K562 (cell line): ENCODE data around the gene SCYL1. TPM values are rescaled to one million over a fixed set of nuclear protein-coding genes. Genes with fewer than 3 reads are reported as not detected.

Source experiments
- FOXK2 ChIP-seq, 2 experiments: fragments of 450-650 bp; IDR thresholded peaks in 1 of 2; conservative IDR thresholded peaks in 1 of 2; 2 replicates each; pipeline ENCODE4 v1.6.1; 2016; ENCODE audit warnings: low read depth in 2 of 2, mild to moderate bottlenecking in 1 of 2
- GATAD2A ChIP-seq: fragments of 450-650 bp; IDR thresholded peaks from 2 replicates; pipeline ENCODE4 v1.6.1; 2017
- GTF2A2 ChIP-seq: IDR thresholded peaks from 2 replicates; pipeline ENCODE4 v1.6.1; 2016; ENCODE audit warnings: mild to moderate bottlenecking, missing genetic modification characterization, missing compliant biosample characterization
- IFI16 ChIP-seq: fragments of 250-450 bp; sonication (Bioruptor Pico); IDR thresholded peaks from 2 replicates; pipeline ENCODE4 v2.1.2; 2022; ENCODE audit warnings: mild to moderate bottlenecking, inconsistent platforms
- KAT2B ChIP-seq: IDR thresholded peaks from one replicate; pipeline ENCODE4 v1.6.1; 2012; ENCODE audit warnings: low read depth, mild to moderate bottlenecking, control low read depth, inconsistent platforms, low read length, moderate library complexity
- MEF2A ChIP-seq: IDR thresholded peaks from 2 replicates; pipeline ENCODE4 v1.6.1; 2011; ENCODE audit warnings: low read depth, mild to moderate bottlenecking, low read length, moderate library complexity; ENCODE audit not compliant: control insufficient read depth
- NCOA1 ChIP-seq: fragments of 450-650 bp; IDR thresholded peaks from 2 replicates; pipeline ENCODE4 v1.6.1; 2016; ENCODE audit warnings: low read depth
- PHF20 ChIP-seq: fragments of 450-650 bp; IDR thresholded peaks from 2 replicates; pipeline ENCODE4 v1.6.1; 2018; ENCODE audit not compliant: partially characterized antibody
- SOX6 ChIP-seq: fragments of 450-650 bp; IDR thresholded peaks from 2 replicates; pipeline ENCODE4 v1.6.1; 2014; ENCODE audit warnings: mild to moderate bottlenecking
- TAF7 ChIP-seq: fragments of 450-650 bp; IDR thresholded peaks from 2 replicates; pipeline ENCODE4 v1.6.1; 2016; ENCODE audit warnings: missing genetic modification characterization, missing compliant biosample characterization
- TCFL5 ChIP-seq: fragments of 250-450 bp; sonication (Bioruptor Pico); conservative IDR thresholded peaks from 2 replicates; pipeline ENCODE4 v1.6.1; 2021; ENCODE audit warnings: mild to moderate bottlenecking, moderate library complexity, matching md5 sums
- TOE1 ChIP-seq, 2 experiments: fragments of 450-650 bp in 1 of 2; sonication (generic) in 1 of 2; formaldehyde crosslinking in 1 of 2; IDR thresholded peaks; 2 replicates each; pipeline versions ENCODE4 v1.7.1 to v1.8.0; 2016 to 2022; ENCODE audit warnings: borderline replicate concordance in 2 of 2, mild to moderate bottlenecking in 2 of 2, antibody characterized with exemption in 1 of 2, inconsistent platforms in 1 of 2, low read depth in 1 of 2, missing genetic modification reagents in 1 of 2, moderate library complexity in 1 of 2
- ZNF24 ChIP-seq: fragments of 450-650 bp; IDR thresholded peaks from 2 replicates; pipeline ENCODE4 v1.6.1; 2016
- ZNF507 ChIP-seq: conservative IDR thresholded peaks from 2 replicates; pipeline ENCODE4 v1.6.1; 2017; ENCODE audit warnings: missing genetic modification characterization, missing compliant biosample characterization
- ZNF583 ChIP-seq: fragments of 250-450 bp; sonication (Bioruptor Pico); IDR thresholded peaks from 2 replicates; pipeline ENCODE4 v1.4.0; 2020
- ZNF699 ChIP-seq: fragments of 250-450 bp; sonication (Bioruptor Pico); IDR thresholded peaks from 2 replicates; pipeline ENCODE4 v1.8.0; 2021; ENCODE audit warnings: mild to moderate bottlenecking, moderate library complexity; ENCODE audit not compliant: insufficient replicate concordance
- polyA plus RNA-seq, 8 experiments: library from polyadenylated mRNA; depleted of rRNA in 4 of 8; stranded (reverse) in 5 of 8; unstranded in 3 of 8; fragments of >200 nt; fragmentation: Nextera tagmentation in 2 of 8; fragmentation: Illumina TruSeq in 1 of 8; extraction: Ambion mirVana in 2 of 8; extraction: Trizol in 1 of 8; gene quantifications; 2 replicates each; pipeline versions ENCODE4 v1.2.1 to v1.2.3, GENCODE V29; 2011 to 2014; ENCODE audit warnings: inconsistent platforms in 1 of 8, missing spikeins in 1 of 8
- total RNA-seq, 7 experiments: library from RNA; depleted of rRNA in 6 of 7; stranded (reverse); fragments of >200 nt in 6 of 7; fragmentation: Illumina TruSeq in 2 of 7; extraction: Trizol in 2 of 7; gene quantifications; 2 replicates each; pipeline versions ENCODE4 v1.2.1 to v1.2.3, GENCODE V29; 2011 to 2021; ENCODE audit warnings: low replicate concordance in 1 of 7
- TF ChIP-seq, protein P1 (sequence below): IDR thresholded peaks from 2 replicates; pipeline ENCODE4 v1.6.1; 2011; ENCODE audit warnings: borderline replicate concordance, low read depth, mild to moderate bottlenecking, moderate library complexity, low read length; ENCODE audit not compliant: insufficient read depth, poor library complexity, severe bottlenecking
- TF ChIP-seq, protein P2 (sequence below): fragments of 250-450 bp; sonication (Bioruptor Pico); IDR thresholded peaks from 2 replicates; pipeline ENCODE4 v1.5.0; 2020; ENCODE audit warnings: mild to moderate bottlenecking
- TF ChIP-seq, protein P3 (sequence below): fragments of 250-450 bp; sonication (Bioruptor Pico); IDR thresholded peaks from 2 replicates; pipeline ENCODE4 v1.4.0; 2020; ENCODE audit warnings: borderline replicate concordance
- TF ChIP-seq, protein P4 (sequence below): fragments of 250-450 bp; sonication (Bioruptor Pico); IDR thresholded peaks from 2 replicates; pipeline ENCODE4 v1.8.0; 2021; ENCODE audit warnings: borderline replicate concordance, mild to moderate bottlenecking, moderate library complexity; ENCODE audit not compliant: poor library complexity, severe bottlenecking
- TF ChIP-seq, protein P5 (sequence below), 2 experiments: fragments of 450-650 bp in 1 of 2; sonication (generic) in 1 of 2; formaldehyde crosslinking in 1 of 2; IDR thresholded peaks in 1 of 2; conservative IDR thresholded peaks in 1 of 2; 2 replicates each; pipeline versions ENCODE4 v1.6.1 to v1.8.1; 2016 to 2023; ENCODE audit warnings: mild to moderate bottlenecking in 2 of 2, moderate library complexity in 2 of 2, inconsistent platforms in 1 of 2, missing genetic modification reagents in 1 of 2

SCYL1 gene
- total and polyA plus RNA-seq, 9 of the 15 experiments (the other 6 are each of a cell fraction or from before 2014, with no cell fraction given) = 1.9 to 145 (median 57.6) TPM

DNA sequence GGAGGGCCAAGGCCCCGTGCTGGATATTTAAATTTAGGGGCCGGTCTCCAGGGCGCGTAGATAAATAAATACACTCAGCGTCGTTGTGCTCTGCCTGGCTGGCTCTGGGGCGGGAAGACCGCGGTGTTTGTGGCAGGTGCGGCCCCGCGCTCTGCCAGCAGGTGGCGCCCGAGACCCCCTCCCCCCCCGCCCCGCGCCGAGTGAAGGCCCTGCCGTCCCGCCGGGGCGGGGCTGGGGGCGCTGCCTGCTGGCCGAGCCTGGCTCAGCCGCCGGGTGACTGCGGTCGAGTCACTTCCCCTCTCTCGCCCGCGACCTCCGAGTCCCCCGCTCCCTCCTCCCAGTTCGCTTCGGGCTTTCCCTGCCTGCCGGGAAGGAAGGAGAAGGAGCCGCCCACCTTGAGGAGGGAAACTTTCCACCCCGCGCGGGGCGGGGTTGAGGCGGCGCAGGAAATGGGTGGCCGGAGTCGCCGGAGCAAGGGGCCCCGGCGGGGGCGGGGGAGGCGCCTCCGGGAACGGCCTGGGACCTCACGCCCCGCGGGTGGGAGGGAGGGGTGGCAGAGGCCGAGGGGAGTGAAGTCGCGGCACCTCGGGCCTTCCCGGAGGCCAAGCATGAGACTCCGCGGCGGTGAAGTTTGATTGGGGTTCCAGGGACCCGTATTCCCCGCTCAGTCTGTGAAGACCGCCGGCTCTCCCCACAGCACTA is 49.4 kb downstream of the SCYL1 start (continued):
- TF ChIP-seq, protein P1, sequence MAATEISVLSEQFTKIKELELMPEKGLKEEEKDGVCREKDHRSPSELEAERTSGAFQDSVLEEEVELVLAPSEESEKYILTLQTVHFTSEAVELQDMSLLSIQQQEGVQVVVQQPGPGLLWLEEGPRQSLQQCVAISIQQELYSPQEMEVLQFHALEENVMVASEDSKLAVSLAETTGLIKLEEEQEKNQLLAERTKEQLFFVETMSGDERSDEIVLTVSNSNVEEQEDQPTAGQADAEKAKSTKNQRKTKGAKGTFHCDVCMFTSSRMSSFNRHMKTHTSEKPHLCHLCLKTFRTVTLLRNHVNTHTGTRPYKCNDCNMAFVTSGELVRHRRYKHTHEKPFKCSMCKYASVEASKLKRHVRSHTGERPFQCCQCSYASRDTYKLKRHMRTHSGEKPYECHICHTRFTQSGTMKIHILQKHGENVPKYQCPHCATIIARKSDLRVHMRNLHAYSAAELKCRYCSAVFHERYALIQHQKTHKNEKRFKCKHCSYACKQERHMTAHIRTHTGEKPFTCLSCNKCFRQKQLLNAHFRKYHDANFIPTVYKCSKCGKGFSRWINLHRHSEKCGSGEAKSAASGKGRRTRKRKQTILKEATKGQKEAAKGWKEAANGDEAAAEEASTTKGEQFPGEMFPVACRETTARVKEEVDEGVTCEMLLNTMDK = peak; percentile 91
- no peak for TF ChIP-seq TCFL5
- TF ChIP-seq ZNF24 = no peak
- TF ChIP-seq, protein P2, sequence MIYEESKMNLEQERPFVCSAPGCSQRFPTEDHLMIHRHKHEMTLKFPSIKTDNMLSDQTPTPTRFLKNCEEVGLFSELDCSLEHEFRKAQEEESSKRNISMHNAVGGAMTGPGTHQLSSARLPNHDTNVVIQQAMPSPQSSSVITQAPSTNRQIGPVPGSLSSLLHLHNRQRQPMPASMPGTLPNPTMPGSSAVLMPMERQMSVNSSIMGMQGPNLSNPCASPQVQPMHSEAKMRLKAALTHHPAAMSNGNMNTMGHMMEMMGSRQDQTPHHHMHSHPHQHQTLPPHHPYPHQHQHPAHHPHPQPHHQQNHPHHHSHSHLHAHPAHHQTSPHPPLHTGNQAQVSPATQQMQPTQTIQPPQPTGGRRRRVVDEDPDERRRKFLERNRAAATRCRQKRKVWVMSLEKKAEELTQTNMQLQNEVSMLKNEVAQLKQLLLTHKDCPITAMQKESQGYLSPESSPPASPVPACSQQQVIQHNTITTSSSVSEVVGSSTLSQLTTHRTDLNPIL (CRISPR knock-in tag) = no peak
- TF ChIP-seq, protein P3, sequence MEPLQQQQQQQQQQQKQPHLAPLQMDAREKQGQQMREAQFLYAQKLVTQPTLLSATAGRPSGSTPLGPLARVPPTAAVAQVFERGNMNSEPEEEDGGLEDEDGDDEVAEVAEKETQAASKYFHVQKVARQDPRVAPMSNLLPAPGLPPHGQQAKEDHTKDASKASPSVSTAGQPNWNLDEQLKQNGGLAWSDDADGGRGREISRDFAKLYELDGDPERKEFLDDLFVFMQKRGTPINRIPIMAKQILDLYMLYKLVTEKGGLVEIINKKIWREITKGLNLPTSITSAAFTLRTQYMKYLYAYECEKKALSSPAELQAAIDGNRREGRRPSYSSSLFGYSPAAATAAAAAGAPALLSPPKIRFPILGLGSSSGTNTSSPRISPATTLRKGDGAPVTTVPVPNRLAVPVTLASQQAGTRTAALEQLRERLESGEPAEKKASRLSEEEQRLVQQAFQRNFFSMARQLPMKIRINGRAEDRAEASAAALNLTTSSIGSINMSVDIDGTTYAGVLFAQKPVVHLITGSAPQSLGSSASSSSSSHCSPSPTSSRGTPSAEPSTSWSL (CRISPR knock-in tag) = no peak
- TF ChIP-seq MEF2A = no peak
- TF ChIP-seq, protein P4, sequence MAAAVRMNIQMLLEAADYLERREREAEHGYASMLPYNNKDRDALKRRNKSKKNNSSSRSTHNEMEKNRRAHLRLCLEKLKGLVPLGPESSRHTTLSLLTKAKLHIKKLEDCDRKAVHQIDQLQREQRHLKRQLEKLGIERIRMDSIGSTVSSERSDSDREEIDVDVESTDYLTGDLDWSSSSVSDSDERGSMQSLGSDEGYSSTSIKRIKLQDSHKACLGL (CRISPR knock-in tag) = no peak
- TF ChIP-seq TAF7 = no peak
- no peak for TF ChIP-seq FOXK2 (conservative IDR thresholded peaks at IDR 0.05 in 1 of 2, IDR thresholded peaks at IDR 0.05 in 1 of 2; ENCODE audit: low read depth in 2 of 2)
- no peak for TF ChIP-seq TOE1 (IDR thresholded peaks at IDR 0.05; ENCODE audit: borderline replicate concordance)
- no peak for TF ChIP-seq TOE1 (CRISPR knock-in tag; IDR thresholded peaks at IDR 0.05; ENCODE audit: borderline replicate concordance, low read depth)
- no peak for TF ChIP-seq IFI16 (CRISPR knock-in tag)
- TF ChIP-seq, protein P5, sequence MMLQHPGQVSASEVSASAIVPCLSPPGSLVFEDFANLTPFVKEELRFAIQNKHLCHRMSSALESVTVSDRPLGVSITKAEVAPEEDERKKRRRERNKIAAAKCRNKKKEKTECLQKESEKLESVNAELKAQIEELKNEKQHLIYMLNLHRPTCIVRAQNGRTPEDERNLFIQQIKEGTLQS (IDR thresholded peaks at IDR 0.05) = no peak
- TF ChIP-seq, protein P5 (CRISPR knock-in tag; conservative IDR thresholded peaks at IDR 0.05) = no peak
- TF ChIP-seq ZNF583 (CRISPR knock-in tag) = no peak
- TF ChIP-seq KAT2B = no peak
- no peak for TF ChIP-seq ZNF699 (CRISPR knock-in tag)
- TF ChIP-seq SOX6 = peak; percentile 50; the same call in 1 of the 2 replicates
- TF ChIP-seq GTF2A2 (tag) = no peak
- no peak for TF ChIP-seq PHF20
- no peak for TF ChIP-seq ZNF507 (tag)
- 0 out of 2 replicates have a peak, but pooled peaks have one; percentile 15 for TF ChIP-seq NCOA1
- 0 out of 2 replicates have a peak, but pooled peaks have one; percentile 46 for TF ChIP-seq GATAD2A
